Activated B cell treated with CpG ODN at 0.5 μM for 24 hours (primary cell): ENCODE results near the gene AIFM2. TPM values are rescaled to one million over a fixed set of nuclear protein-coding genes. Genes with fewer than 3 reads are reported as not detected.

Experiments used
- ATAC-seq: fragments of 200-7000 bp; cut with Tn5 transposase; one replicate; pipeline ENCODE4 v1.10.0; 2021; ENCODE audit warnings: low read depth, mild to moderate bottlenecking, moderate library complexity
- CTCF ChIA-PET: fragments of 350-600 bp; sonication (Branson Sonifier 250); formaldehyde crosslinking; loops from one replicate; lab custom pipeline; 2021; ENCODE audit warnings: antibody characterized with exemption; lab: Charles Lee
- POLR2A ChIA-PET: fragments of 350-600 bp; sonication (Branson Sonifier 250); formaldehyde crosslinking; loops from one replicate; lab custom pipeline; 2021; ENCODE audit warnings: antibody characterized with exemption; lab: Charles Lee
- DNase-seq: peaks from one replicate; pipeline ENCODE4 v3.0.0; 2022
- H3K27ac Mint-ChIP-seq: one replicate; pipeline ENCODE4 v1.8.0; 2020; ENCODE audit warnings: mixed read lengths
- H3K27me3 Mint-ChIP-seq: one replicate; pipeline ENCODE4 v1.8.0; 2021; ENCODE audit warnings: mixed read lengths
- H3K36me3 Mint-ChIP-seq: one replicate; pipeline ENCODE4 v1.8.0; 2021; ENCODE audit warnings: low read depth, mixed read lengths
- H3K4me1 Mint-ChIP-seq: one replicate; pipeline ENCODE4 v1.8.0; 2021; ENCODE audit warnings: mixed read lengths
- H3K4me3 Mint-ChIP-seq: one replicate; pipeline ENCODE4 v1.8.0; 2020; ENCODE audit warnings: mild to moderate bottlenecking, mixed read lengths
- H3K9me3 Mint-ChIP-seq: one replicate; pipeline ENCODE4 v1.8.0; 2020; ENCODE audit warnings: mixed read lengths
- intact Hi-C: fragments of 100-400 bp; cut with micrococcal nuclease; formaldehyde crosslinking; loops from one replicate; pipeline ENCODE4 v1.15.1; 2024
- total RNA-seq: library from RNA; stranded (reverse); gene quantifications from 2 replicates; pipeline ENCODE4 v1.2.3, GENCODE V29; 2022
- TF ChIP-seq, protein P1 (sequence below): fragments of 200-600 bp; IDR thresholded peaks from one replicate; pipeline ENCODE4 v1.8.0; 2022; ENCODE audit warnings: antibody characterized with exemption, mild to moderate bottlenecking

The AIFM2 gene
- total RNA-seq, 1 donor from 2014 or later = 10.8 TPM

- Mint-ChIP-seq H3K27ac (no peak overlapping the region), H3K9me3 (no peaks in the 10 kb centered on the region), H3K4me3 (no peak overlapping the region), H3K36me3 (no peaks in the 10 kb centered on the region), H3K27me3 (peaks cover 4% of the 10 kb centered on the region), H3K4me1 (no peaks in the 10 kb centered on the region)
- intact Hi-C loops = no loop called here
- ATAC-seq (no peak), DNase-seq (no peak)
- ChIA-PET CTCF (no interaction called here), POLR2A (no interaction called here)
- TF ChIP-seq, protein P1, sequence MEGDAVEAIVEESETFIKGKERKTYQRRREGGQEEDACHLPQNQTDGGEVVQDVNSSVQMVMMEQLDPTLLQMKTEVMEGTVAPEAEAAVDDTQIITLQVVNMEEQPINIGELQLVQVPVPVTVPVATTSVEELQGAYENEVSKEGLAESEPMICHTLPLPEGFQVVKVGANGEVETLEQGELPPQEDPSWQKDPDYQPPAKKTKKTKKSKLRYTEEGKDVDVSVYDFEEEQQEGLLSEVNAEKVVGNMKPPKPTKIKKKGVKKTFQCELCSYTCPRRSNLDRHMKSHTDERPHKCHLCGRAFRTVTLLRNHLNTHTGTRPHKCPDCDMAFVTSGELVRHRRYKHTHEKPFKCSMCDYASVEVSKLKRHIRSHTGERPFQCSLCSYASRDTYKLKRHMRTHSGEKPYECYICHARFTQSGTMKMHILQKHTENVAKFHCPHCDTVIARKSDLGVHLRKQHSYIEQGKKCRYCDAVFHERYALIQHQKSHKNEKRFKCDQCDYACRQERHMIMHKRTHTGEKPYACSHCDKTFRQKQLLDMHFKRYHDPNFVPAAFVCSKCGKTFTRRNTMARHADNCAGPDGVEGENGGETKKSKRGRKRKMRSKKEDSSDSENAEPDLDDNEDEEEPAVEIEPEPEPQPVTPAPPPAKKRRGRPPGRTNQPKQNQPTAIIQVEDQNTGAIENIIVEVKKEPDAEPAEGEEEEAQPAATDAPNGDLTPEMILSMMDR = no peak
These were observed 40.3 kb downstream of the AIFM2 start for GRCh38 chr10:70092389-70092718.

DNA sequence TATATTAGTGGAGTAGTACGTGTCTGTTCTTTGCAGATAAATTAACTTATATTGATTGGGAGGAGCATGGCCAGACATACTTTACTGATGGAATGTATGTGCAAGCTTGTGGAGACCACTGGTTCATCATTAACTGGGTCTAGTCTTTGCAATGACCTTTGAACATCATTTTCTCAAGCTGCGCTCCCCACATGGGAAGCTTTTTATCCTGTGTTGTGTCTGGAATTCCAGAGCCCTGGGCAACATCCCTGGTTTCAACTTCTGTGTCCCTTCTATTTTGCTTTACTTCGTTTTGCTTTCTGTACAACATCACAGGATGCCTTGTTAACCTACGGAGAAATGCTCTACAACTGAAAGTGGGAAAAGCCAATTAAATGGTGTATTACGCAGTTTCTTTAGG, 41.7 kb downstream of the AIFM2 start:
- no peak for ATAC-seq
- CTCF ChIA-PET = no interaction called here
- Mint-ChIP-seq H3K36me3 (no peaks in the 10 kb centered on the region), H3K4me3 (no peak overlapping the region), H3K27ac (no peak overlapping the region), H3K4me1 (no peaks in the 10 kb centered on the region), H3K9me3 (no peaks in the 10 kb centered on the region), H3K27me3 (peaks cover 4% of the 10 kb centered on the region)
- DNase-seq = no peak
- intact Hi-C loops = no loop called here
- TF ChIP-seq, protein P1 = no peak
- POLR2A ChIA-PET = no interaction called here

DNA sequence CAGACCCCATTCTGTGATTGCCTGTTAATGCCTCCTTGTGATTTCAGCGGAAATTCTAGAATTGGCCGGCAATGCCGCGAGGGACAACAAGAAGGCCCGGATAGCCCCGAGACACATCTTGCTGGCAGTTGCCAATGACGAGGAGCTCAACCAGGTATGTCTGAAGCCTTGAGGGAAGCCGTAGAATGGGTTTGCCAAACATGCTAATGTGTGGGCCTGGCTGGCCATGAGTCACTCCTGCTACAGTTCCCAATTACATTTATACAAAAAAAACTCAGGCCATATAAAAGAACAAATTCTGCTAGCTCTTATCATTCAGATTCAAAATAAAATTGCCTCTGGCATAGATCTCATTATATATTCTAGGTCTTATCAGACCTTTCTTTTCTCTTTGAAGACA, 42.6 kb downstream of the AIFM2 start:
- no peak for DNase-seq
- Mint-ChIP-seq H3K27ac (no peak overlapping the region), H3K4me3 (no peak overlapping the region), H3K27me3 (peaks cover 4% of the 10 kb centered on the region), H3K4me1 (no peaks in the 10 kb centered on the region), H3K36me3 (no peaks in the 10 kb centered on the region), H3K9me3 (no peaks in the 10 kb centered on the region)
- ChIA-PET POLR2A (no interaction called here), CTCF (no interaction called here)
- TF ChIP-seq, protein P1 = no peak
- intact Hi-C loops = no loop called here
- ATAC-seq = no peak

DNA sequence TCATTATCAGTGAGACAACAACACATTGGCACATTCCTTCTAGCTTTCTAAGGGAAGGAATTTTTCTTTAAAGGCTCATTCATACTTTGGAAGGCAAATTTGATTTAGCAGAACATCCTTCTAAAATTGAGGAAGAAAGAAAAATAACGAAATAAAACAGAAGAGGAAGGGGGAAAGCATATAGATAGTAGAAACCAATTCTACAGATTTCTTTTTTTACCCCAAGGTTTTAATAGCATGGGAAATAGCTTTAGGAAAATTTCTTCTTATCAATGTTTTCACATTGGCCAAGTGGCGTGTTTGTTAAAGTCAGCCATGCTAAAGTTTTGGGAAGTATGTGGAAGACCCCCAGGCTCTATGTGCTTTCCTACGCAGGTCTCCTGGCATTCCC, 44.3 kb downstream of the AIFM2 start:
- ATAC-seq = no peak
- Mint-ChIP-seq H3K27me3 (peaks cover 4% of the 10 kb centered on the region), H3K9me3 (no peaks in the 10 kb centered on the region), H3K36me3 (no peaks in the 10 kb centered on the region), H3K27ac (no peak overlapping the region), H3K4me1 (no peaks in the 10 kb centered on the region), H3K4me3 (no peak overlapping the region)
- POLR2A ChIA-PET = no interaction called here
- CTCF ChIA-PET = no interaction called here
- intact Hi-C loops = no loop called here
- DNase-seq = no peak
- TF ChIP-seq, protein P1 = no peak

DNA sequence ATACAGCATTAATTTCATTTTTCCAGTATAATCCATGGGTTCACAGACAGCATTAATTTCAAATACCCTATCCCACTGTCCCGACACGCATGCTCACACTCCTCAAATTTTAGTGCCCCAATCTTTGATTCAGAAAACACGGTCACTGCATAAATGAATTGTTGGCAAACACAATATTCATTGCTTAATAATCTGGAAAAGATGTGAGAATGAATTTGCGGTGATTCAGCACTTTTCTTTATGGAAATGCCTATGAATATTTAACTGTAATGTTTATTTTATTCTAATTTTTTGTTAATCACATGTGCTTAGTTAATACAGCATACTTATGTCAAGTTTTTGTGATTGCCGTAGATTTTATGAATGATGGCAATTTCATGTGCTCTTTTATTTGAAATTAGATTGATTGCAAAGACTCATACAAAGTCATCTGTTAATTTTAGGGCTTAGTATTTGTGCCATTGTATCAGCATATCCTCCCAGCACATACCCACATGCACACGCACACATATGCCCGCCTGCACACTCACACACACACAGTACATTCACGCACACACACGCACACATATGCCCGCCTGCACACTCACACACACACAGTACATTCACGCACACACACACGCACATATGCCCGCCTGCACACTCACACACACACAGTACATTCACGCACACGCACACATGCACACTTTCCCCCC, 44.9 kb downstream of the AIFM2 start:
- intact Hi-C loops = no loop called here
- CTCF ChIA-PET = no interaction called here

More for the DNA sequence above, 44.9 kb downstream of the AIFM2 start:
- no peak overlapping the region for H3K4me3 Mint-ChIP-seq
- H3K4me1 Mint-ChIP-seq = no peaks in the 10 kb centered on the region
- no peak overlapping the region for H3K27ac Mint-ChIP-seq
- no peaks in the 10 kb centered on the region for H3K9me3 Mint-ChIP-seq
- TF ChIP-seq, protein P1 = no peak
- DNase-seq (no peak), ATAC-seq (no peak)
- peaks cover 4% of the 10 kb centered on the region for H3K27me3 Mint-ChIP-seq
- POLR2A ChIA-PET = no interaction called here
- no peaks in the 10 kb centered on the region for H3K36me3 Mint-ChIP-seq
